Common myeloid progenitor, CD34-positive (primary cell): ENCODE measurements around the gene RIIAD1.

Experiments used
- CTCF ChIA-PET: fragments of 350-600 bp; sonication (Branson Sonifier 250); formaldehyde crosslinking; loops from one replicate; lab custom pipeline; 2021; ENCODE audit warnings: antibody characterized with exemption; lab: Charles Lee
- POLR2A ChIA-PET: fragments of 350-600 bp; sonication (Branson Sonifier 250); formaldehyde crosslinking; loops from one replicate; lab custom pipeline; 2021; ENCODE audit warnings: antibody characterized with exemption; lab: Charles Lee
- DNase-seq, 3 donors: peaks; one replicate each; pipeline versions ENCODE4 v3.0.0 to v3.0.0-alpha.2; 2013
- H3K27ac ChIP-seq, 2 experiments: 1 replicate in 1 of 2; 2 replicates in 1 of 2; pipeline ENCODE4 v1.7.0; 2013; ENCODE audit warnings: inconsistent platforms in 2 of 2, low read length in 2 of 2, mild to moderate bottlenecking in 2 of 2, low read depth in 1 of 2, moderate library complexity in 1 of 2; ENCODE audit not compliant: severe bottlenecking in 2 of 2, insufficient read depth in 1 of 2, poor library complexity in 1 of 2
- H3K27me3 ChIP-seq, 5 experiments: replicated peaks in 2 of 5; 1 replicate in 3 of 5; 2 replicates in 2 of 5; pipeline versions ENCODE4 v1.6.1 to v1.7.0; 2013; ENCODE audit warnings: low read length in 4 of 5, mild to moderate bottlenecking in 2 of 5, moderate library complexity in 2 of 5, inconsistent platforms in 1 of 5; ENCODE audit not compliant: insufficient read depth in 5 of 5, control insufficient read depth in 4 of 5
- H3K36me3 ChIP-seq, 4 experiments: 1 replicate in 2 of 4; 2 replicates in 2 of 4; pipeline versions ENCODE4 v1.6.1 to v1.7.0; 2013; ENCODE audit warnings: low read length in 3 of 4, control low read depth in 1 of 4, mild to moderate bottlenecking in 1 of 4; ENCODE audit not compliant: control insufficient read depth in 4 of 4, insufficient read depth in 4 of 4
- H3K4me1 ChIP-seq, 4 experiments: 1 replicate in 3 of 4; 2 replicates in 1 of 4; pipeline versions ENCODE4 v1.6.1 to v1.7.1; 2013; ENCODE audit warnings: low read length in 3 of 4, mild to moderate bottlenecking in 3 of 4, control low read depth in 1 of 4, inconsistent platforms in 1 of 4, moderate library complexity in 1 of 4; ENCODE audit not compliant: control insufficient read depth in 4 of 4, insufficient read depth in 4 of 4; ENCODE audit errors: control extremely low read depth in 1 of 4
- H3K4me3 ChIP-seq, 7 experiments: 1 replicate in 4 of 7; 2 replicates in 3 of 7; pipeline versions ENCODE4 v1.5.1 to v1.7.0; 2013; ENCODE audit warnings: mild to moderate bottlenecking in 7 of 7, low read length in 6 of 7, moderate library complexity in 6 of 7, inconsistent platforms in 2 of 7, low read depth in 2 of 7, control low read depth in 1 of 7; ENCODE audit not compliant: insufficient read depth in 4 of 7, control insufficient read depth in 1 of 7; ENCODE audit errors: extremely low read depth in 1 of 7
- H3K9me3 ChIP-seq, 5 experiments: 1 replicate in 4 of 5; 2 replicates in 1 of 5; pipeline versions ENCODE4 v1.6.1 to v1.7.1; 2013; ENCODE audit warnings: low read length in 4 of 5, mild to moderate bottlenecking in 2 of 5, inconsistent platforms in 1 of 5, low read depth in 1 of 5, moderate library complexity in 1 of 5; ENCODE audit not compliant: control insufficient read depth in 4 of 5, insufficient read depth in 2 of 5; ENCODE audit errors: control extremely low read depth in 1 of 5
- WGBS: methylation state at CpG from one replicate; pipeline ENCODE4 v1.1.5; 2013; ENCODE audit not compliant: insufficient coverage; 5-methylcytosine and 5-hydroxymethylcytosine counted together

The RIIAD1 gene

GRCh38 chr1:151703813-151704212, 17.5 kb upstream of the RIIAD1 start:
- Histone ChIP-seq H3K27me3 (no peaks in the 10 kb centered on the region), H3K36me3 (peaks cover 0 to 14% (median 10%) of the 10 kb centered on the region in 4 experiments), H3K9me3 (no peaks in the 10 kb centered on the region), H3K4me3 (peak overlapping the region in 4 of 7 experiments; percentile 11 to 45 (median 14)), H3K4me1 (peaks cover 0 to 27% (median 24%) of the 10 kb centered on the region in 4 experiments), H3K27ac (no peak overlapping the region)
- ChIA-PET CTCF (no interaction called here), POLR2A (no interaction called here)
- WGBS, result 27% methylated on average over 11 of the region's 17 CpGs
- DNase-seq, result no peak

- Histone ChIP-seq H3K27ac (no peak overlapping the region), H3K36me3 (peaks cover 0 to 10% (median 8%) of the 10 kb centered on the region in 4 experiments), H3K9me3 (no peaks in the 10 kb centered on the region), H3K4me1 (peaks cover 0 to 27% (median 24%) of the 10 kb centered on the region in 4 experiments), H3K27me3 (no peaks in the 10 kb centered on the region), H3K4me3 (no peak overlapping the region)
- ChIA-PET CTCF (interaction anchor here (1.1 kb wide), 1 partner anchor 18 kb away, joined by 3 read pairs; no protein-coding TSS in a partner anchor), POLR2A (no interaction called here)
- no peak for DNase-seq
- WGBS, result 100% methylated on average over 3 of the region's 4 CpGs
These were observed 17.1 kb upstream of the RIIAD1 start for GRCh38 chr1:151704246-151704645.

GRCh38 chr1:151705146-151705545, 16.2 kb upstream of the RIIAD1 start:
- WGBS, result 100% methylated on average over 1 of the region's 7 CpGs

GRCh38 chr1:151705753-151706463, 15.4 kb upstream of the RIIAD1 start:
- DNase-seq, result no peak
- Histone ChIP-seq H3K9me3 (no peaks in the 10 kb centered on the region), H3K4me3 (no peak overlapping the region), H3K27ac (no peak overlapping the region), H3K36me3 (peaks cover 0 to 6% (median 0%) of the 10 kb centered on the region in 4 experiments), H3K27me3 (no peaks in the 10 kb centered on the region), H3K4me1 (peaks cover 0 to 27% (median 24%) of the 10 kb centered on the region in 4 experiments)
- 97% methylated on average over 8 of the region's 11 CpGs for WGBS
- ChIA-PET POLR2A (no interaction called here), CTCF (no interaction called here)

More at GRCh38 chr1:151705146-151705545, 16.2 kb upstream of the RIIAD1 start:
- H3K4me3 ChIP-seq, result no peak overlapping the region
- DNase-seq, result no peak
- no peaks in the 10 kb centered on the region for H3K9me3 ChIP-seq
- POLR2A ChIA-PET, result no interaction called here
- no peak overlapping the region for H3K27ac ChIP-seq
- peaks cover 0 to 7% (median 1%) of the 10 kb centered on the region in 4 experiments for H3K36me3 ChIP-seq
- no peaks in the 10 kb centered on the region for H3K27me3 ChIP-seq
- H3K4me1 ChIP-seq, result peaks cover 0 to 27% (median 24%) of the 10 kb centered on the region in 4 experiments
- CTCF ChIA-PET, result interaction anchor here (1.1 kb wide), 1 partner anchor 17 kb away, joined by 3 read pairs; no protein-coding TSS in a partner anchor

- POLR2A ChIA-PET, result no interaction called here
- DNase-seq, result no peak
- Histone ChIP-seq H3K27ac (no peak overlapping the region), H3K27me3 (peaks cover 0 to 2% (median 0%) of the 10 kb centered on the region in 5 experiments), H3K4me1 (peaks cover 0 to 27% (median 24%) of the 10 kb centered on the region in 4 experiments), H3K9me3 (no peaks in the 10 kb centered on the region), H3K36me3 (no peaks in the 10 kb centered on the region), H3K4me3 (no peak overlapping the region)
- CTCF ChIA-PET, result no interaction called here
- 80% methylated on average over 17 of the region's 21 CpGs for WGBS
These were observed 14.6 kb upstream of the RIIAD1 start for GRCh38 chr1:151706464-151707415.

- Histone ChIP-seq H3K4me1 (peaks cover 0 to 27% (median 24%) of the 10 kb centered on the region in 4 experiments), H3K27ac (no peak overlapping the region), H3K27me3 (peaks cover 0 to 2% (median 0%) of the 10 kb centered on the region in 5 experiments), H3K4me3 (no peak overlapping the region), H3K9me3 (no peaks in the 10 kb centered on the region), H3K36me3 (no peaks in the 10 kb centered on the region)
- WGBS, result 98% methylated on average over 14 of the region's 15 CpGs
- POLR2A ChIA-PET, result no interaction called here
- CTCF ChIA-PET, result no interaction called here
- DNase-seq, result no peak
These were observed 13.7 kb upstream of the RIIAD1 start for GRCh38 chr1:151707541-151708065.
